Measurements from ENCODE around the gene HOXA5.

HOXA5 gene

GRCh38 chr7:27108390-27109127, 34.9 kb downstream of the HOXA5 start:
- peak overlapping the region; percentile 95 for H3K27ac ChIP-seq (ENCODE audit: low read length)
- H3K9me3 ChIP-seq (ENCODE audit: control insufficient read depth in 1 of 2, low read length in 2 of 2): no peaks in the 10 kb centered on the region
- peak overlapping the region; percentile 26 to 90 for H3K4me3 ChIP-seq (ENCODE audit: low read depth in 1 of 2, low read length in 2 of 2)
- peaks cover under 1% of the 10 kb centered on the region for H3K27me3 ChIP-seq (ENCODE audit: low read depth, low read length)
- H3K36me3 ChIP-seq (ENCODE audit: control insufficient read depth in 1 of 2, insufficient read depth in 2 of 2, low read length in 2 of 2): no peaks in the 10 kb centered on the region
- H3K4me1 ChIP-seq (ENCODE audit: control insufficient read depth in 1 of 2, insufficient read depth in 2 of 2, low read length in 2 of 2): peaks cover 14 to 22% of the 10 kb centered on the region in 2 donors

- Histone ChIP-seq H3K27ac (ENCODE audit: low read length) (peak overlapping the region; percentile 95), H3K27me3 (ENCODE audit: low read depth, low read length) (peaks cover 8% of the 10 kb centered on the region), H3K4me1 (ENCODE audit: control insufficient read depth in 1 of 2, insufficient read depth in 2 of 2, low read length in 2 of 2) (peaks cover 14 to 22% of the 10 kb centered on the region in 2 donors), H3K4me3 (ENCODE audit: low read depth in 1 of 2, low read length in 2 of 2) (peak overlapping the region; percentile 26 to 90), H3K36me3 (ENCODE audit: control insufficient read depth in 1 of 2, insufficient read depth in 2 of 2, low read length in 2 of 2) (no peaks in the 10 kb centered on the region), H3K9me3 (ENCODE audit: control insufficient read depth in 1 of 2, low read length in 2 of 2) (no peaks in the 10 kb centered on the region)
These were observed 35.8 kb downstream of the HOXA5 start for GRCh38 chr7:27107391-27108381.

- Histone ChIP-seq H3K27ac (ENCODE audit: low read length) (peak overlapping the region; percentile 95), H3K9me3 (ENCODE audit: control insufficient read depth in 1 of 2, low read length in 2 of 2) (no peaks in the 10 kb centered on the region), H3K27me3 (ENCODE audit: low read depth, low read length) (peaks cover 12% of the 10 kb centered on the region), H3K4me1 (ENCODE audit: control insufficient read depth in 1 of 2, insufficient read depth in 2 of 2, low read length in 2 of 2) (peaks cover 18 to 20% of the 10 kb centered on the region in 2 donors), H3K4me3 (ENCODE audit: low read depth in 1 of 2, low read length in 2 of 2) (peak overlapping the region; percentile 62 to 90), H3K36me3 (ENCODE audit: control insufficient read depth in 1 of 2, insufficient read depth in 2 of 2, low read length in 2 of 2) (no peaks in the 10 kb centered on the region)
These were observed 36.6 kb downstream of the HOXA5 start for GRCh38 chr7:27106901-27107240.

GRCh38 chr7:27106181-27106900, 37.1 kb downstream of the HOXA5 start:
- Histone ChIP-seq H3K4me1 (ENCODE audit: control insufficient read depth in 1 of 2, insufficient read depth in 2 of 2, low read length in 2 of 2) (peaks cover 16 to 17% of the 10 kb centered on the region in 2 donors), H3K4me3 (ENCODE audit: low read depth in 1 of 2, low read length in 2 of 2) (peak overlapping the region; percentile 62 to 90), H3K27ac (ENCODE audit: low read length) (peak overlapping the region; percentile 95), H3K36me3 (ENCODE audit: control insufficient read depth in 1 of 2, insufficient read depth in 2 of 2, low read length in 2 of 2) (no peaks in the 10 kb centered on the region), H3K9me3 (ENCODE audit: control insufficient read depth in 1 of 2, low read length in 2 of 2) (no peaks in the 10 kb centered on the region), H3K27me3 (ENCODE audit: low read depth, low read length) (peaks cover 12% of the 10 kb centered on the region)

- peak overlapping the region; percentile 95 for H3K27ac ChIP-seq (ENCODE audit: low read length)
- peaks cover 11 to 15% of the 10 kb centered on the region in 2 donors for H3K4me1 ChIP-seq (ENCODE audit: control insufficient read depth in 1 of 2, insufficient read depth in 2 of 2, low read length in 2 of 2)
- peaks cover 12% of the 10 kb centered on the region for H3K27me3 ChIP-seq (ENCODE audit: low read depth, low read length)
These were observed 38.0 kb downstream of the HOXA5 start for GRCh38 chr7:27105301-27106031.

GRCh38 chr7:27104341-27105058, 39.0 kb downstream of the HOXA5 start:
- no peaks in the 10 kb centered on the region for H3K36me3 ChIP-seq (ENCODE audit: control insufficient read depth in 1 of 2, insufficient read depth in 2 of 2, low read length in 2 of 2)
- peaks cover 12% of the 10 kb centered on the region for H3K27me3 ChIP-seq (ENCODE audit: low read depth, low read length)
- peak overlapping the region; percentile 70 to 90 for H3K4me3 ChIP-seq (ENCODE audit: low read depth in 1 of 2, low read length in 2 of 2)
- peak overlapping the region; percentile 95 for H3K27ac ChIP-seq (ENCODE audit: low read length)
- peaks cover 5 to 10% of the 10 kb centered on the region in 2 donors for H3K4me1 ChIP-seq (ENCODE audit: control insufficient read depth in 1 of 2, insufficient read depth in 2 of 2, low read length in 2 of 2)
- H3K9me3 ChIP-seq (ENCODE audit: control insufficient read depth in 1 of 2, low read length in 2 of 2): no peaks in the 10 kb centered on the region

More at GRCh38 chr7:27105301-27106031, 38.0 kb downstream of the HOXA5 start:
- peak overlapping the region; percentile 62 to 90 for H3K4me3 ChIP-seq (ENCODE audit: low read depth in 1 of 2, low read length in 2 of 2)
- no peaks in the 10 kb centered on the region for H3K36me3 ChIP-seq (ENCODE audit: control insufficient read depth in 1 of 2, insufficient read depth in 2 of 2, low read length in 2 of 2)
- H3K9me3 ChIP-seq (ENCODE audit: control insufficient read depth in 1 of 2, low read length in 2 of 2): no peaks in the 10 kb centered on the region

GRCh38 chr7:27103489-27104226, 39.8 kb downstream of the HOXA5 start:
- Histone ChIP-seq H3K9me3 (ENCODE audit: control insufficient read depth in 1 of 2, low read length in 2 of 2) (no peaks in the 10 kb centered on the region), H3K27me3 (ENCODE audit: low read depth, low read length) (peaks cover 12% of the 10 kb centered on the region), H3K36me3 (ENCODE audit: control insufficient read depth in 1 of 2, insufficient read depth in 2 of 2, low read length in 2 of 2) (no peaks in the 10 kb centered on the region), H3K4me3 (ENCODE audit: low read depth in 1 of 2, low read length in 2 of 2) (peak overlapping the region; percentile 70 to 90), H3K27ac (ENCODE audit: low read length) (peak overlapping the region; percentile 95), H3K4me1 (ENCODE audit: control insufficient read depth in 1 of 2, insufficient read depth in 2 of 2, low read length in 2 of 2) (peaks cover 0 to 4% of the 10 kb centered on the region in 2 donors)

GRCh38 chr7:27102581-27103442, 40.7 kb downstream of the HOXA5 start, which contains the start of gene HOXA2:
HOXA2 (minus strand) TSS chr7:27102683; CDS start chr7:27102500, 183 bp downstream.
- Histone ChIP-seq H3K36me3 (ENCODE audit: control insufficient read depth in 1 of 2, insufficient read depth in 2 of 2, low read length in 2 of 2) (no peaks in the 10 kb centered on the region), H3K27me3 (ENCODE audit: low read depth, low read length) (peaks cover 12% of the 10 kb centered on the region), H3K4me1 (ENCODE audit: control insufficient read depth in 1 of 2, insufficient read depth in 2 of 2, low read length in 2 of 2) (peaks cover 0 to 5% of the 10 kb centered on the region in 2 donors), H3K4me3 (ENCODE audit: low read depth in 1 of 2, low read length in 2 of 2) (peak within 1 kb of the TSS; percentile 79 to 90), H3K9me3 (ENCODE audit: control insufficient read depth in 1 of 2, low read length in 2 of 2) (no peaks in the 10 kb centered on the region), H3K27ac (ENCODE audit: low read length) (peak within 1 kb of the TSS; percentile 95)

GRCh38 chr7:27101957-27102580, 41.4 kb downstream of the HOXA5 start:
- no peaks in the 10 kb centered on the region for H3K9me3 ChIP-seq (ENCODE audit: control insufficient read depth in 1 of 2, low read length in 2 of 2)
- H3K36me3 ChIP-seq (ENCODE audit: control insufficient read depth in 1 of 2, insufficient read depth in 2 of 2, low read length in 2 of 2): no peaks in the 10 kb centered on the region
- peaks cover 12% of the 10 kb centered on the region for H3K27me3 ChIP-seq (ENCODE audit: low read depth, low read length)
- H3K4me3 ChIP-seq (ENCODE audit: low read depth in 1 of 2, low read length in 2 of 2): peak overlapping the region; percentile 79 to 90
- peaks cover 0 to 11% of the 10 kb centered on the region in 2 donors for H3K4me1 ChIP-seq (ENCODE audit: control insufficient read depth in 1 of 2, insufficient read depth in 2 of 2, low read length in 2 of 2)
- peak overlapping the region; percentile 95 for H3K27ac ChIP-seq (ENCODE audit: low read length)
